GM12878 (cell line): ENCODE data around the gene MTF2. TPM values are rescaled to one million over a fixed set of nuclear protein-coding genes. Genes with fewer than 3 reads are reported as not detected.

Source experiments
- ATAC-seq: fragments of 200-7000 bp; cut with Tn5 transposase; 3 replicates; pipeline ENCODE4 v1.9.1; 2020; ENCODE audit warnings: mild to moderate bottlenecking, moderate library complexity
- BruUV-seq: library from RNA; stranded (reverse); fragments of 400-500 nt; replicated peaks from 2 replicates; lab custom pipeline; 2021; lab: Mats Ljungman, UMichigan
- CTCF ChIA-PET: fragments of 300-600 bp; sonication (Branson Sonifier 250); formaldehyde crosslinking; extraction: SDS; loops from one replicate; lab custom pipeline; 2021; ENCODE audit warnings: inconsistent platforms; lab: Yijun Ruan, JAX
- POLR2A ChIA-PET: fragments of 350-600 bp; formaldehyde crosslinking; extraction: SDS; loops from one replicate; lab custom pipeline; 2021; ENCODE audit warnings: inconsistent platforms; lab: Charles Lee
- RAD21 ChIA-PET: fragments of 300-600 bp; sonication (Branson Sonifier 250); formaldehyde crosslinking; loops from one replicate; lab custom pipeline; 2023; ENCODE audit warnings: antibody characterized with exemption; ENCODE audit not compliant: unreplicated experiment; lab: Charles Lee
- SMC1A ChIA-PET: fragments of 300-600 bp; sonication (Branson Sonifier 250); formaldehyde crosslinking; loops from one replicate; lab custom pipeline; 2023; ENCODE audit not compliant: unreplicated experiment, uncharacterized antibody; lab: Charles Lee
- DNase-seq: peaks from one replicate; pipeline ENCODE4 v3.0.0-alpha.2; 2011; ENCODE audit warnings: low read depth, low spot score
- FAIRE-seq: peaks from 3 replicates; lab custom pipeline; 2011; peaks lifted over from hg19 to GRCh38; lab: Jason Lieb, UNC
- H2AFZ ChIP-seq: 2 replicates; pipeline ENCODE4 v1.6.0; 2011; ENCODE audit warnings: low read depth, low read length, control low read depth; ENCODE audit not compliant: control insufficient read depth
- H3K27ac ChIP-seq: 2 replicates; pipeline ENCODE4 v1.5.1; 2011; ENCODE audit warnings: control low read depth; ENCODE audit not compliant: control insufficient read depth, insufficient read depth
- H3K27me3 ChIP-seq, 2 experiments: replicated peaks in 1 of 2; 2 replicates each; pipeline versions ENCODE4 v1.6.0 to v1.6.1; 2011; ENCODE audit warnings: low read length in 1 of 2; ENCODE audit not compliant: control insufficient read depth in 2 of 2, insufficient read depth in 2 of 2
- H3K36me3 ChIP-seq, 2 experiments: 2 replicates each; pipeline ENCODE4 v1.5.1; 2011; ENCODE audit warnings: low read length in 1 of 2; ENCODE audit not compliant: control insufficient read depth in 2 of 2, insufficient read depth in 2 of 2
- H3K4me1 ChIP-seq: 2 replicates; pipeline ENCODE4 v1.6.1; 2011; ENCODE audit warnings: mild to moderate bottlenecking, low read length, moderate library complexity, mixed read lengths; ENCODE audit not compliant: control insufficient read depth, insufficient read depth
- H3K4me2 ChIP-seq: 2 replicates; pipeline ENCODE4 v1.6.0; 2011; ENCODE audit warnings: control low read depth; ENCODE audit not compliant: control insufficient read depth, insufficient read depth
- H3K4me3 ChIP-seq: fragments of 200-600 bp; sonication (generic); 2 replicates; pipeline ENCODE4 v1.5.1; 2016
- H3K79me2 ChIP-seq: 2 replicates; pipeline ENCODE4 v1.6.0; 2011; ENCODE audit warnings: low read length; ENCODE audit not compliant: control insufficient read depth, insufficient read depth
- H3K9ac ChIP-seq: 2 replicates; pipeline ENCODE4 v1.8.0; 2011; ENCODE audit warnings: low read length, control low read depth, mixed read lengths; ENCODE audit not compliant: control insufficient read depth, insufficient read depth
- H3K9me3 ChIP-seq: replicated peaks from 3 replicates; pipeline ENCODE4 v1.5.1; 2011; ENCODE audit warnings: mild to moderate bottlenecking, low read length; ENCODE audit not compliant: control insufficient read depth, insufficient read depth
- H4K20me1 ChIP-seq: 2 replicates; pipeline ENCODE4 v1.6.0; 2011; ENCODE audit not compliant: control insufficient read depth, insufficient read depth
- CEBPB ChIP-seq, 2 experiments: fragments of 150-350 bp in 1 of 2; IDR thresholded peaks; 2 replicates each; pipeline ENCODE4 v1.6.1; 2012 to 2014; ENCODE audit warnings: low read depth in 2 of 2, low read length in 2 of 2, borderline replicate concordance in 1 of 2, inconsistent platforms in 1 of 2
- CHD1 ChIP-seq: IDR thresholded peaks from 2 replicates; pipeline ENCODE4 v1.6.1; 2012; ENCODE audit warnings: low read depth, low read length, improper control_type of control experiment
- FOXM1 ChIP-seq: IDR thresholded peaks from 2 replicates; pipeline ENCODE4 v1.6.1; 2012; ENCODE audit warnings: low read depth, mild to moderate bottlenecking, inconsistent platforms, low read length, moderate library complexity
- GABPA ChIP-seq: IDR thresholded peaks from 2 replicates; pipeline ENCODE4 v1.6.1; 2014; ENCODE audit warnings: antibody characterized with exemption, low read depth, mild to moderate bottlenecking, inconsistent platforms
- IKZF2 ChIP-seq, 2 experiments: fragments of 450-650 bp; IDR thresholded peaks; 2 replicates each; pipeline ENCODE4 v1.6.1; 2017; ENCODE audit warnings: mild to moderate bottlenecking in 2 of 2, moderate library complexity in 2 of 2
- NFIC ChIP-seq: IDR thresholded peaks from 2 replicates; pipeline ENCODE4 v1.6.1; 2012; ENCODE audit warnings: low read depth, mild to moderate bottlenecking, inconsistent platforms, low read length, moderate library complexity
- NR2C2 ChIP-seq: IDR thresholded peaks from 2 replicates; pipeline ENCODE4 v1.6.1; 2011; ENCODE audit warnings: borderline replicate concordance, low read depth; ENCODE audit not compliant: control insufficient read depth, insufficient read length
- PBX3 ChIP-seq: IDR thresholded peaks from 2 replicates; pipeline ENCODE4 v1.6.1; 2011; ENCODE audit warnings: mild to moderate bottlenecking, low read depth, low read length, moderate library complexity; ENCODE audit not compliant: insufficient replicate concordance
- POLR2AphosphoS2 ChIP-seq: IDR thresholded peaks from 2 replicates; pipeline ENCODE4 v1.6.1; 2011; ENCODE audit warnings: low read depth, mild to moderate bottlenecking, low read length, improper control_type of control experiment, moderate library complexity
- POLR2AphosphoS5 ChIP-seq: IDR thresholded peaks from 2 replicates; pipeline ENCODE4 v1.6.1; 2011; ENCODE audit warnings: mild to moderate bottlenecking, low read length, inconsistent platforms
- RBBP5 ChIP-seq: fragments of 200-600 bp; sonication (generic); conservative IDR thresholded peaks from 2 replicates; pipeline ENCODE4 v1.6.1; 2016
- RUNX3 ChIP-seq: IDR thresholded peaks from 2 replicates; pipeline ENCODE4 v1.6.1; 2012; ENCODE audit warnings: low read length, inconsistent platforms
- SMAD1 ChIP-seq: fragments of 450-650 bp; IDR thresholded peaks from 2 replicates; pipeline ENCODE4 v1.6.1; 2018; ENCODE audit warnings: mild to moderate bottlenecking, low read depth; ENCODE audit not compliant: partially characterized antibody
- SMARCA5 ChIP-seq: fragments of 450-650 bp; IDR thresholded peaks from 2 replicates; pipeline ENCODE4 v1.6.1; 2017; ENCODE audit warnings: mild to moderate bottlenecking
- SPI1 ChIP-seq: IDR thresholded peaks from 2 replicates; pipeline ENCODE4 v1.6.1; 2011; ENCODE audit warnings: low read depth, mild to moderate bottlenecking, low read length, moderate library complexity, borderline replicate concordance; ENCODE audit not compliant: insufficient read depth
- SRF ChIP-seq, 2 experiments: IDR thresholded peaks; 2 replicates each; pipeline ENCODE4 v1.6.1; 2011; ENCODE audit warnings: low read depth in 2 of 2, low read length in 2 of 2, mild to moderate bottlenecking in 1 of 2, moderate library complexity in 1 of 2
- WGBS: methylation state at CpG from one replicate; pipeline ENCODE4 v1.1.6; 2016; ENCODE audit warnings: low lambda C conversion rate; ENCODE audit not compliant: insufficient replicate concordance, insufficient coverage; ENCODE audit errors: missing lambda C conversion rate; 5-methylcytosine and 5-hydroxymethylcytosine counted together
- in situ Hi-C: fragments of 300-500 bp; cut with MboI; formaldehyde crosslinking; loops from 9 replicates; pipeline ENCODE4 v1.14.3; 2018; ENCODE audit warnings: mixed read lengths
- intact Hi-C: fragments of 100-400 bp; cut with micrococcal nuclease; formaldehyde crosslinking; loops from one replicate; pipeline ENCODE4 v1.14.2; 2022; ENCODE audit not compliant: unreplicated experiment
- polyA plus RNA-seq, 11 experiments: library from polyadenylated mRNA; depleted of rRNA in 4 of 11; unstranded in 6 of 11; stranded (reverse) in 5 of 11; fragments of >200 nt; fragmentation: Nextera tagmentation in 4 of 11; fragmentation: Illumina TruSeq in 1 of 11; extraction: Ambion mirVana in 4 of 11; extraction: Trizol in 1 of 11; gene quantifications; 1 replicate in 1 of 11; 2 replicates in 10 of 11; pipeline versions ENCODE4 v1.2.1 to v1.2.3, GENCODE V29; 2011 to 2016; ENCODE audit warnings: inconsistent platforms in 2 of 11, missing spikeins in 2 of 11, low read depth in 1 of 11
- total RNA-seq, 4 experiments: library from RNA; depleted of rRNA in 3 of 4; stranded (reverse); fragments of >200 nt in 3 of 4; fragmentation: Illumina TruSeq in 1 of 4; extraction: Trizol in 1 of 4; gene quantifications; 2 replicates each; pipeline versions ENCODE4 v1.2.1 to v1.2.3, GENCODE V29; 2013 to 2021
- TF ChIP-seq, protein P1 (sequence below): IDR thresholded peaks from 2 replicates; pipeline ENCODE4 v1.6.1; 2012; ENCODE audit warnings: low read depth, low read length, improper control_type of control experiment

Gene MTF2
- total and polyA plus RNA-seq, 10 of the 15 experiments (the other 5 are each of a cell fraction or from before 2014, with no cell fraction given) = 22.6 to 74.9 (median 42.8) TPM

GRCh38 chr1:93154898-93155297 is 75.8 kb downstream of the MTF2 start:
- RAD21 ChIA-PET = no interaction called here
- Histone ChIP-seq H3K4me2 (no peak overlapping the region), H4K20me1 (no peaks in the 10 kb centered on the region), H3K27me3 (no peaks in the 10 kb centered on the region), H3K9ac (no peak overlapping the region), H3K27ac (no peak overlapping the region), H3K79me2 (peaks cover 3% of the 10 kb centered on the region; the same call in 1 of the 2 replicates), H3K4me3 (no peak overlapping the region), H2AFZ (no peak overlapping the region), H3K36me3 (peaks cover 5 to 34% of the 10 kb centered on the region in 2 experiments), H3K9me3 (no peaks in the 10 kb centered on the region), H3K4me1 (no peaks in the 10 kb centered on the region)
- no TSS peak for BruUV-seq
- POLR2A ChIA-PET = no interaction called here
- intact Hi-C loops = no loop called here
- TF ChIP-seq NR2C2 (no peak), FOXM1 (no peak), PBX3 (no peak), CHD1 (no peak), NFIC (no peak), RBBP5 (no peak), RUNX3 (no peak), GABPA (no peak)
- in situ Hi-C loops = no loop called here
- DNase-seq (no peak), ATAC-seq (no peak), FAIRE-seq (no peak)
- CTCF ChIA-PET = no interaction called here
- SMC1A ChIA-PET = no interaction called here

GRCh38 chr1:93155335-93155734 is 76.3 kb downstream of the MTF2 start:
- Histone ChIP-seq H3K79me2 (peaks cover 3% of the 10 kb centered on the region; the same call in 1 of the 2 replicates), H3K4me1 (no peaks in the 10 kb centered on the region), H3K4me3 (no peak overlapping the region), H4K20me1 (no peaks in the 10 kb centered on the region)
- CTCF ChIA-PET = interaction anchor here (1.2 kb wide), 1 partner anchor 9 kb away, joined by 3 read pairs; no protein-coding TSS in a partner anchor
- TF ChIP-seq SRF (IDR thresholded peaks at IDR 0.05; ENCODE audit: low read depth in 2 of 2, low read length in 2 of 2) (no peak), CEBPB (IDR thresholded peaks at IDR 0.05; ENCODE audit: borderline replicate concordance in 1 of 2, low read depth in 2 of 2, low read length in 2 of 2) (no peak), RUNX3 (no peak), POLR2AphosphoS5 (no peak), SPI1 (no peak), SMAD1 (no peak), IKZF2 (IDR thresholded peaks at IDR 0.05) (no peak), POLR2AphosphoS2 (no peak), SMARCA5 (no peak)
- TF ChIP-seq, protein P1, sequence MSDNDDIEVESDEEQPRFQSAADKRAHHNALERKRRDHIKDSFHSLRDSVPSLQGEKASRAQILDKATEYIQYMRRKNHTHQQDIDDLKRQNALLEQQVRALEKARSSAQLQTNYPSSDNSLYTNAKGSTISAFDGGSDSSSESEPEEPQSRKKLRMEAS = no peak
- TF ChIP-seq, all 136 proteins: peak for 0
- no peak overlapping the region for H3K9ac ChIP-seq
- no peak for ATAC-seq
- no peaks in the 10 kb centered on the region for H3K27me3 ChIP-seq
- no peak for DNase-seq
- no peak overlapping the region for H3K27ac ChIP-seq
- RAD21 ChIA-PET = interaction anchor here (0.6 to 1.0 kb wide), 2 partner anchors 14 to 76 kb away, joined by 3 to 4 read pairs; no protein-coding TSS in a partner anchor
- intact Hi-C loops (no loop called here), in situ Hi-C loops (no loop called here)
- POLR2A ChIA-PET = no interaction called here
- FAIRE-seq = no peak
- SMC1A ChIA-PET = interaction anchor here (0.9 kb wide), 1 partner anchor 42 kb away, joined by 4 read pairs; no protein-coding TSS in a partner anchor
- WGBS = 56% methylated on average over 3 of the region's 3 CpGs
- H3K36me3 ChIP-seq = peaks cover 5 to 29% of the 10 kb centered on the region in 2 experiments
- H2AFZ ChIP-seq = no peak overlapping the region
- no peak overlapping the region for H3K4me2 ChIP-seq
- no peaks in the 10 kb centered on the region for H3K9me3 ChIP-seq
- no TSS peak for BruUV-seq
